Esophagus muscularis mucosa (tissue), 4 donors: Measurements from ENCODE around the gene LTA4H. TPM values are rescaled to one million over a fixed set of nuclear protein-coding genes. Genes with fewer than 3 reads are reported as not detected.

Source experiments
- DNase-seq: peaks from one replicate; pipeline ENCODE4 v3.0.0-alpha.2; 2017; ENCODE audit errors: extremely low spot score
- H3K27ac ChIP-seq, 4 donors: fragments of 200-600 bp; sonication (generic); replicated peaks in 1 of 4; 1 replicate in 3 of 4; 2 replicates in 1 of 4; pipeline ENCODE4 v1.5.1; 2016 to 2019; ENCODE audit warnings: mild to moderate bottlenecking in 1 of 4
- H3K27me3 ChIP-seq, 4 donors: fragments of 200-600 bp; sonication (generic); one replicate each; pipeline versions ENCODE4 v1.5.1 to v1.6.0; 2016 to 2019
- H3K36me3 ChIP-seq, 4 donors: fragments of 200-600 bp; sonication (generic); one replicate each; pipeline ENCODE4 v1.5.1; 2016 to 2019
- H3K4me1 ChIP-seq, 4 donors: fragments of 200-600 bp; sonication (generic); one replicate each; pipeline ENCODE4 v1.5.1; 2016 to 2019
- H3K4me3 ChIP-seq, 4 donors: fragments of 200-600 bp; sonication (generic); 1 replicate in 2 of 4; 2 replicates in 2 of 4; pipeline ENCODE4 v1.5.1; 2016 to 2019; ENCODE audit warnings: mild to moderate bottlenecking in 4 of 4, moderate library complexity in 1 of 4
- H3K9me3 ChIP-seq, 4 donors: fragments of 200-600 bp; sonication (generic); 1 replicate in 3 of 4; 2 replicates in 1 of 4; pipeline ENCODE4 v1.5.1; 2016 to 2019
- EP300 ChIP-seq: sonication (generic); formaldehyde crosslinking; IDR thresholded peaks from one replicate; pipeline ENCODE4 v1.6.1; 2017; ENCODE audit warnings: antibody characterized with exemption
- POLR2A ChIP-seq: fragments of 450-650 bp; IDR thresholded peaks from one replicate; pipeline ENCODE4 v1.6.1; 2017; ENCODE audit warnings: antibody characterized with exemption, moderate library complexity, mild to moderate bottlenecking, low read depth
- POLR2AphosphoS5 ChIP-seq, 2 donors: sonication (generic); formaldehyde crosslinking; IDR thresholded peaks; one replicate each; pipeline ENCODE4 v1.6.1; 2017; ENCODE audit warnings: antibody characterized with exemption in 2 of 2
- WGBS: methylation state at CpG from one replicate; pipeline ENCODE4 v1.1.5; 2018; 5-methylcytosine and 5-hydroxymethylcytosine counted together
- intact Hi-C: fragments of 100-400 bp; cut with DNase I; formaldehyde crosslinking; loops from one replicate; pipeline ENCODE4 v1.15.1; 2023
- total RNA-seq, 4 donors: library from RNA; depleted of rRNA; stranded (reverse); fragments of >200 nt; gene quantifications; one replicate each; pipeline versions ENCODE4 v1.1.0 to v1.2.1, GENCODE V29; 2016
- TF ChIP-seq, protein P1 (sequence below), 3 experiments: fragments of 200-600 bp in 2 of 3; fragments of 450-650 bp in 1 of 3; sonication (generic) in 2 of 3; IDR thresholded peaks; one replicate each; pipeline ENCODE4 v1.5.1; 2017 to 2019; ENCODE audit warnings: antibody characterized with exemption in 3 of 3, mild to moderate bottlenecking in 2 of 3, moderate library complexity in 1 of 3

LTA4H gene
- total RNA-seq, 4 donors from 2014 or later: 47.8 to 75.0 (median 64.5) TPM

DNA sequence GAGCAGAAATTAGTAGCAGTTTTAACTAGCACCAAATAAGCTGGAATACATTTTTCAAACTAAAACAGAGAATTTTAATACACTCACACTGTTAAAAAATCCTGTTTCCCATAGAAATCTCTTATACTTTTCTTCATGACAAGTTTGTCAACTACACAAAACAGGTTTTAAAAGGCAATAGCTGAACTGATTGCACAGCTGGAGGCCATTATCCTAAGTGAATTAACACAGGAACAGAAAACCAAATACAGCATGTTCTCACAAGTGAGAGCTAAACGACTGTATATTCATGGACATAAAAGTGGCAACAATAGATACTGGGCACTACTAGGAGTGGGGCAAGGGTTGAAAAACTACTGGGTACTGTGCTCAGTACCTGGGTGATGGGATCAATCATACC, 27.7 kb downstream of the LTA4H start:
- peaks cover 63 to 95% (median 79%) of the 10 kb centered on the region in 4 donors for H3K36me3 ChIP-seq
- no peak overlapping the region for H3K4me3 ChIP-seq
- no peak for DNase-seq
- no peak overlapping the region for H3K27ac ChIP-seq
- no peaks in the 10 kb centered on the region for H3K27me3 ChIP-seq
- no peaks in the 10 kb centered on the region for H3K9me3 ChIP-seq
- no peak for TF ChIP-seq POLR2AphosphoS5 (IDR thresholded peaks at IDR 0.05)
- no peak for TF ChIP-seq EP300
- TF ChIP-seq POLR2A: no peak
- TF ChIP-seq, protein P1, sequence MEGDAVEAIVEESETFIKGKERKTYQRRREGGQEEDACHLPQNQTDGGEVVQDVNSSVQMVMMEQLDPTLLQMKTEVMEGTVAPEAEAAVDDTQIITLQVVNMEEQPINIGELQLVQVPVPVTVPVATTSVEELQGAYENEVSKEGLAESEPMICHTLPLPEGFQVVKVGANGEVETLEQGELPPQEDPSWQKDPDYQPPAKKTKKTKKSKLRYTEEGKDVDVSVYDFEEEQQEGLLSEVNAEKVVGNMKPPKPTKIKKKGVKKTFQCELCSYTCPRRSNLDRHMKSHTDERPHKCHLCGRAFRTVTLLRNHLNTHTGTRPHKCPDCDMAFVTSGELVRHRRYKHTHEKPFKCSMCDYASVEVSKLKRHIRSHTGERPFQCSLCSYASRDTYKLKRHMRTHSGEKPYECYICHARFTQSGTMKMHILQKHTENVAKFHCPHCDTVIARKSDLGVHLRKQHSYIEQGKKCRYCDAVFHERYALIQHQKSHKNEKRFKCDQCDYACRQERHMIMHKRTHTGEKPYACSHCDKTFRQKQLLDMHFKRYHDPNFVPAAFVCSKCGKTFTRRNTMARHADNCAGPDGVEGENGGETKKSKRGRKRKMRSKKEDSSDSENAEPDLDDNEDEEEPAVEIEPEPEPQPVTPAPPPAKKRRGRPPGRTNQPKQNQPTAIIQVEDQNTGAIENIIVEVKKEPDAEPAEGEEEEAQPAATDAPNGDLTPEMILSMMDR (IDR thresholded peaks at IDR 0.05): no peak
- no peaks in the 10 kb centered on the region for H3K4me1 ChIP-seq
- intact Hi-C loops: no loop called here
- 72% methylated on average over 1 of the region's 1 CpG for WGBS

GRCh38 chr12:96006727-96007126, 28.7 kb downstream of the LTA4H start:
- TF ChIP-seq, protein P1 (IDR thresholded peaks at IDR 0.05): no peak
- TF ChIP-seq EP300 (no peak), POLR2A (no peak), POLR2AphosphoS5 (IDR thresholded peaks at IDR 0.05) (no peak)
- H3K27ac ChIP-seq: no peak overlapping the region
- H3K9me3 ChIP-seq: no peaks in the 10 kb centered on the region
- WGBS: 89% methylated on average over 1 of the region's 1 CpG
- H3K4me3 ChIP-seq: no peak overlapping the region
- no peak for DNase-seq
- no peaks in the 10 kb centered on the region for H3K4me1 ChIP-seq
- H3K27me3 ChIP-seq: no peaks in the 10 kb centered on the region
- intact Hi-C loops: no loop called here
- H3K36me3 ChIP-seq: peaks cover 59 to 94% (median 77%) of the 10 kb centered on the region in 4 donors

GRCh38 chr12:96000858-96001257, 34.5 kb downstream of the LTA4H start:
- intact Hi-C loops: no loop called here
- DNase-seq: no peak
- 79% methylated on average over 5 of the region's 5 CpGs for WGBS
- Histone ChIP-seq H3K4me3 (no peak overlapping the region), H3K27me3 (no peaks in the 10 kb centered on the region), H3K9me3 (no peaks in the 10 kb centered on the region), H3K27ac (no peak overlapping the region), H3K36me3 (peaks cover 34 to 65% (median 47%) of the 10 kb centered on the region in 4 donors), H3K4me1 (peaks cover 0 to 12% (median 2%) of the 10 kb centered on the region in 4 donors)
- no peak for TF ChIP-seq POLR2A
- TF ChIP-seq EP300: no peak
- TF ChIP-seq, protein P1 (IDR thresholded peaks at IDR 0.05): no peak
- TF ChIP-seq POLR2AphosphoS5 (IDR thresholded peaks at IDR 0.05): no peak

DNA sequence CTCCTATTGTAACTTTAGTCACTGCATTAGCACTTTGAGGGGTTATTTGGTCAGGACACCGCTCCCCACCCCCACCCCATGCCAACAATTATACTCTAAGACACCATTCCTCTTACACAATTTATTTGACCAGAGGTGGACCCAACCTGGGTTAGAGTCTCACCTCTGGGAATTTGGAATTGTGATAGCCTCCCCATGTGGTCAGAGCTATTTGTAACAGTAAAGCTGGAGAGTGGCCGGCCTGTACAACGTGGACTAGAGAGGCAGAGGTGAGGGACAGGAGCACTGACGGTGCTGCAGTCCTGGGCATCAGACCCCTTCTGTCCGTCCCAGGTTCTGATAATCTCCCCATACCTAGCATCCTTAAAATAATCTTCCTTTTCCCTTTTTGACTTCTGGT, 35.9 kb downstream of the LTA4H start:
- Histone ChIP-seq H3K27me3 (no peaks in the 10 kb centered on the region), H3K9me3 (no peaks in the 10 kb centered on the region), H3K27ac (no peak overlapping the region), H3K36me3 (peaks cover 23 to 51% (median 33%) of the 10 kb centered on the region in 4 donors), H3K4me1 (peaks cover 0 to 12% (median 2%) of the 10 kb centered on the region in 4 donors), H3K4me3 (no peak overlapping the region)
- WGBS: 82% methylated on average over 5 of the region's 5 CpGs
- TF ChIP-seq POLR2A: no peak
- TF ChIP-seq EP300: no peak
- no peak for TF ChIP-seq POLR2AphosphoS5 (IDR thresholded peaks at IDR 0.05)
- TF ChIP-seq, protein P1 (IDR thresholded peaks at IDR 0.05): no peak
- intact Hi-C loops: loop anchor here (5.0 to 10.0 kb wide), 2 partner anchors 175 to 417 kb away; no protein-coding TSS in a partner anchor
- no peak for DNase-seq
